ENCODE data around the gene TSPEAR.
"Not testable (repeated sequence)": the region's sequence is repeated elsewhere in the genome, so short reads cannot be mapped to it uniquely, and the experiment has no call there.

Gene TSPEAR

DNA sequence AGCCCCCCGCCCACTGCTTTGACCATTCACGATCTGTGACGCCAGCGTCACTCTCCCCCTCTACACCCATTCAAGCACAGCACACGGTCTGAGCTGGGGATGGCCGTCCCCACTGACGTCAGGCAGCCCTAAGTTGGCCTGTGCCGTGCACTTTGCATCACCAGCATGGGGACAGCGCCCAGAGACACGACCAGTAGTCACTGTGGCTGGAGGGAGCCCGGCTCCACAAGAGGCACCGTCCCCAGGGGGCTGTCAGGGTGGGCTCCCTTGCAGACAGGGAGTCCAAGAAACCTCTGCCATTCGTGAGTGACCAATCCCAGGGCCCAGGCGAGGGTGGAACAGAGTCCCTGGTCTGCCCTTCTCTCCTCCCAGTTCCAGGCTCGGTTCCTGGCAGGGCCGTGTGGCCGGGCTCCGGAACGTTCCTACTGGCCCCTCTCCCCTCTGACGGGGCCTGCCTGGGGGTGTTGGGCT lies 97.2 kb downstream of the TSPEAR start:
- no peak overlapping the region for H3K4me3 ChIP-seq (replicated peaks; ENCODE audit: low read depth, low read length)
- TF ChIP-seq, protein P1, sequence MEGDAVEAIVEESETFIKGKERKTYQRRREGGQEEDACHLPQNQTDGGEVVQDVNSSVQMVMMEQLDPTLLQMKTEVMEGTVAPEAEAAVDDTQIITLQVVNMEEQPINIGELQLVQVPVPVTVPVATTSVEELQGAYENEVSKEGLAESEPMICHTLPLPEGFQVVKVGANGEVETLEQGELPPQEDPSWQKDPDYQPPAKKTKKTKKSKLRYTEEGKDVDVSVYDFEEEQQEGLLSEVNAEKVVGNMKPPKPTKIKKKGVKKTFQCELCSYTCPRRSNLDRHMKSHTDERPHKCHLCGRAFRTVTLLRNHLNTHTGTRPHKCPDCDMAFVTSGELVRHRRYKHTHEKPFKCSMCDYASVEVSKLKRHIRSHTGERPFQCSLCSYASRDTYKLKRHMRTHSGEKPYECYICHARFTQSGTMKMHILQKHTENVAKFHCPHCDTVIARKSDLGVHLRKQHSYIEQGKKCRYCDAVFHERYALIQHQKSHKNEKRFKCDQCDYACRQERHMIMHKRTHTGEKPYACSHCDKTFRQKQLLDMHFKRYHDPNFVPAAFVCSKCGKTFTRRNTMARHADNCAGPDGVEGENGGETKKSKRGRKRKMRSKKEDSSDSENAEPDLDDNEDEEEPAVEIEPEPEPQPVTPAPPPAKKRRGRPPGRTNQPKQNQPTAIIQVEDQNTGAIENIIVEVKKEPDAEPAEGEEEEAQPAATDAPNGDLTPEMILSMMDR (IDR thresholded peaks at IDR 0.05; ENCODE audit: low read length, missing control alignments) = no peak
- DNase-seq (ENCODE audit: low read depth) = no peak

DNA sequence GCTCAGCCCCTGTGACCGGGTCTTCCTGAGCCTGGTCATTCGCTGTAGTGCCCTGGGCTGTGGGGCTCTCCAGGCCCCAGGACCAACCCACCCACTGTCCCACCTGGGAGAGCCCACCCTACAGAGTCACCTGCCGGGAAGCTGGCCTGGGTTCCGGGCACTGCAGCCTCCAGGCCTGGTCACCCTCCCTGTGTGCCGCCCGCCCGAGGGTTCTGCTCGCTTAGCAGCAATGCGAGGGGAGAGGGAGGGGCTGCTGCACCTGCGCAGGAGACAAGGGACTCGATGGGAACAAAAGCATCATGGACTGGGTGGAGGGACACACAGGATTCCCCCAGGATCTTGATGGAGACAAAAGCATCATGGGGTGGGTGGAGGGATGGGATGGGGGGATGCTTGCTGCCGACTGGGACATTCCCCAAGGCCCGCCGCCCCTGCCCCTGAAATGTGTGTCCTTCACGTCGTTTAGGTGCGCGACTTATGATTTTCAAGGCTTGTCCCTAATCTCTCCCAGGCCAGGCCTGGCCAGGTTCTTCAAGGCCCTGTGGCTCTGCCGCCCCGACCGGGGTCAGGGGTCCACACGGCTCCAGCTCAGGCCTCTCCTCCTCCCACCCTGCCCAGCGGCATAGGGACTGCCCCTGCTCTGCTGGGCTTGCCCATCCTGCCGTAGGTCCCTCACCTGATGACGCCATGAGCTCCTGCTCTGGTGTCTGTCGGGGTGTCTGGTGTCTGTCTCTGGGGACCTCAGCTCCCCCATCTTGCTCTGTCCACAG lies 97.8 kb downstream of the TSPEAR start:
- TF ChIP-seq, protein P1 (IDR thresholded peaks at IDR 0.05; ENCODE audit: low read length, missing control alignments) = no peak
- no peak overlapping the region for H3K4me3 ChIP-seq (replicated peaks; ENCODE audit: low read depth, low read length)
- DNase-seq (ENCODE audit: low read depth) = no peak

DNA sequence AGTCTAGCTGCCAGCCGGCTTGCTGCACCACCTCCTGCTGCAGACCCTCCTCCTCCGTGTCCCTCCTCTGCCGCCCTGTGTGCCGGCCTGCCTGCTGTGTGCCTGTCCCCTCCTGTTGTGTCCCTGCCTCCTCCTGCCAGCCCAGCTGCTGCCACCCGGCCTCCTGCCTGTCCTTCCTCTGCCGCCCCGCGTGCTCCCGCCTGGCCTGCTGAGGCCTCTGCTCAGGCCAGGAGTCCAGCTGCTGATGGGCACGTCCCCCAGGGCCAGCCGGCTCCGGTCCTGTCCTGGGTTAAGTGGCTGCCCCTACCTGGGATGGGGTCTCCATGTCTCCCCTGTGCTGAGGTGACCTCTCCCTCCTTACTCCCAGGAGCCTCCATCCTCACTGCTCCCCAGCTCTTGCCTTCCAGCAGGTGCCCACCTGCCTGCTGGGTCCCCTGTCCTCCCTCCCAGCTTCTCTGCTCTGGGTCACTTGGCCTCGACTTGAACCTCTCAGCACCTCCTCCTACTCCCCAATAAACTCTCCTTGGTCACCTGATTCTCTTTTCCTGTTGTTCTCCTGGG lies 98.6 kb downstream of the TSPEAR start:
- no peak overlapping the region for H3K4me3 ChIP-seq (replicated peaks; ENCODE audit: low read depth, low read length)
- TF ChIP-seq, protein P1 (IDR thresholded peaks at IDR 0.05; ENCODE audit: low read length, missing control alignments) = no peak
- DNase-seq (ENCODE audit: low read depth) = no peak

DNA sequence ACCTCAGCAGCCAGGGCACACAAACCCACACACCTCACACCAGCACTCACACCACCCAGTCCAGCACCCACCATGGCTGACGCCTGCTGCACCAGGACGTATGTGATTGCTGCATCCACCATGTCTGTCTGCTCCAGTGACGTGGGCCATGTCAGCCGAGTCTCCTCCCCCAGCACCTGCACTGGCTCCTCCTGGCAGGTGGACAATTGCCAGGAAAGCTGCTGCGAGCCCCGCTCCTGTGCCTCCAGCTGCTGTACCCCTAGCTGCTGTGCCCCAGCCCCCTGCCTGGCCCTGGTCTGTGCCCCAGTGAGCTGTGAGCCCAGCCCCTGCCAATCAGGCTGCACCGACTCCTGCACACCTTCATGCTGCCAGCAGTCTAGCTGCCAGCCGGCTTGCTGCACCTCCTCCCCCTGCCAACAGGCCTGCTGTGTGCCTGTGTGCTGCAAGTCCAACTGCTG lies 99.3 kb downstream of the TSPEAR start, which contains the start of gene KRTAP10-8:
KRTAP10-8 (plus strand) TSS at position 51 of the 458 bp plus-strand sequence; CDS start at position 73, 22 bp downstream.
- no peak within 1 kb of the TSS for H3K4me3 ChIP-seq (replicated peaks; ENCODE audit: low read depth, low read length)
- TF ChIP-seq, protein P1 (IDR thresholded peaks at IDR 0.05; ENCODE audit: low read length, missing control alignments) = no peak
- no peak for DNase-seq (ENCODE audit: low read depth)

DNA sequence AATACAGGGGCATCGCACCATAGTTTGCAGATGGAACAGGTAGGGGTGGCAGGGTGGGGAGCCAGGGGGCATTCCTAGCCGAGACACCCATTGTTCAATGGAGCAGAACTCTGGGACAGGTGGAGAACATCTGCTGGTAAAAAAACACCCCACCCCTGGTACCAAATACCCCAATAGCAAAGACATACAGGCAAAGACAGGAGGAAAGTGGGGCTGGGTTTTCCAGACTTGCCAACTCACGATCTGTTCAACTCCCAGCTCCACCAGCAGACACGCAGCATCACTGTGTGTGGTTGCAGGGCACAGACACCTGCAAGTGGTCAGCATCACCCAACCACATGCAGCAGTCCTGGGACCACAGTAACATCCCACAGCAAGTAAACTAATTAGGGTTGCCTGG lies 99.8 kb downstream of the TSPEAR start:
- DNase-seq (ENCODE audit: low read depth) = no peak
- TF ChIP-seq, protein P1 (IDR thresholded peaks at IDR 0.05; ENCODE audit: low read length, missing control alignments) = no peak
- no peak overlapping the region for H3K4me3 ChIP-seq (replicated peaks; ENCODE audit: low read depth, low read length)

DNA sequence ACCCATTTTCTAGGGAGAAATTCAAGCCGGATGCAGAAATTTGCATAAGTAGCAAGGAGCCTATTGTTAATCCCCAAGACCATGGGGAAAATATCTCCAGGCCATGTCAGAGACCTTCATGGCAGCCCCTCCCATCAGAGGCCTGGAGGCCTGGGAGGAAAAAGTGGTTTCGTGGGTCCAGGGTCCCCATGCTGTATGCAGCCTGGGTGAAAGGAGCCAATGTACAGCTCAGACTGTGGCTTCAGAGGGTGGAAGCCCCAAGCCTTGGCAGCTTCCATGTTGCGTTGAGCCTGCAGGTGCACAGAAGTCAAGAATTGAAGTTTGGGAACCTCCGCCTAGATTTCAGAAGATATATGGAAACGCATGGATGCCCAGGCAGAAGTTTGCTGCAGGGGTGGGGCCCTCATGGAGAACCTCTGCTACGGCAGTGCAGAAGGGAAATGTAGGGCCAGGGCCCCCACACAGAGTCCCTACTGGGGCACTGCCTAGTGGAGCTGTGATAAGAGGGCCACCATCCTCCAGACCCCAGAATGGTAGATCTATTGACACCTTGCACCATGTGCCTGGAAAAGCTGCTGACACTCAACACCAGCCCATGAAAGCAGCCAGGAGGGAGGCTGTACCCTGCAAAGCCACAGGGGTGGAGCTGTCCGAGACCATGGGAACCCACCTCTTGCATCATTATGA lies 101.1 kb downstream of the TSPEAR start:
- not testable (repeated sequence) for DNase-seq (ENCODE audit: low read depth); H3K4me3 ChIP-seq (replicated peaks; ENCODE audit: low read depth, low read length)

DNA sequence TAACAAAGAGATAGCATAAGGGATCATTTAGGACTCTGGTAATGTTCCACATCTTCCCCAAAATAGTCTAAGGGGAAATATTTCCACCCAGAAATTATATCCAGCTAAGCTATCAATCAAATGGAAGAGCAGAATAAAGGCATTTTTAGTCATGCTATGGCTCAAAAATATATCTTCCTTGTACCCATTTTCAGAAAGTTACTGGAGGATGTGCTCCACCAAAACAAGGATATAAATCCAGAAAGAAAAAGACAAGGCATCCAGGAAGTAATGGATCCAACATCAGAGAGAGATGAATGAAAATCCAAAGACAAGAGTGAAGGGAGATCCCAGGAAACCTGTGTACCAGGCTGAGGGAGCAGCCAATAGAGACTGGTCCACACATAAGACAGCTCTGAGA lies 102.2 kb downstream of the TSPEAR start:
- H3K4me3 ChIP-seq (replicated peaks; ENCODE audit: low read depth, low read length) = no peak overlapping the region
- no peak for DNase-seq (ENCODE audit: low read depth)
- TF ChIP-seq, protein P1 (IDR thresholded peaks at IDR 0.05; ENCODE audit: low read length, missing control alignments) = no peak

Measured in fibroblast of pulmonary artery (primary cell).